B cell (primary cell): ENCODE results near the gene SOX6.

ENCODE experiments used
- EZH2 ChIP-seq: IDR thresholded peaks from 2 replicates; pipeline ENCODE4 v1.6.1; 2012; ENCODE audit warnings: borderline replicate concordance, low read depth, mild to moderate bottlenecking, moderate library complexity, low read length; ENCODE audit not compliant: insufficient read depth, poor library complexity, severe bottlenecking
- TF ChIP-seq, protein P1 (sequence below): fragments of 200-600 bp; IDR thresholded peaks from one replicate; pipeline ENCODE4 v1.8.0; 2022; ENCODE audit warnings: antibody characterized with exemption, mild to moderate bottlenecking

DNA sequence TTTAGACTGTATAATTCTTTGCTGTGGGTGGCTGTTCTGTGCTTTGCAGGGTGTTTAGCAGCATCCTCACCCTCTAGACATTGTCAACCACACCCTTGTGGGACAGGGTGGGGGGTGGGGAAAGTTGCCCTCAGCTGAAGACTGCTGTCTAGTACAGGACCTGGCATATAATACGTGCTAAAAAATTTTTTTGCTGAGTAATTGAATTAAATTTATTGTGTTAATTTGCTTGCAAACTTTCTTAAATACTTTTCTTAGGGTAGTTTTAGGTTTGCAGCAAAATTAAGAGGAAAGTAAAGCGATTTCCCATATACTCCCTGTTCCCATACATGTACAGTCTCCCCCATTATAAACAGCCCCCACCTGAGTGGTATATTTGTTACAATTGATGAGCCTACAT is 268.5 kb downstream of the SOX6 start:
- TF ChIP-seq EZH2 = no peak
- TF ChIP-seq, protein P1, sequence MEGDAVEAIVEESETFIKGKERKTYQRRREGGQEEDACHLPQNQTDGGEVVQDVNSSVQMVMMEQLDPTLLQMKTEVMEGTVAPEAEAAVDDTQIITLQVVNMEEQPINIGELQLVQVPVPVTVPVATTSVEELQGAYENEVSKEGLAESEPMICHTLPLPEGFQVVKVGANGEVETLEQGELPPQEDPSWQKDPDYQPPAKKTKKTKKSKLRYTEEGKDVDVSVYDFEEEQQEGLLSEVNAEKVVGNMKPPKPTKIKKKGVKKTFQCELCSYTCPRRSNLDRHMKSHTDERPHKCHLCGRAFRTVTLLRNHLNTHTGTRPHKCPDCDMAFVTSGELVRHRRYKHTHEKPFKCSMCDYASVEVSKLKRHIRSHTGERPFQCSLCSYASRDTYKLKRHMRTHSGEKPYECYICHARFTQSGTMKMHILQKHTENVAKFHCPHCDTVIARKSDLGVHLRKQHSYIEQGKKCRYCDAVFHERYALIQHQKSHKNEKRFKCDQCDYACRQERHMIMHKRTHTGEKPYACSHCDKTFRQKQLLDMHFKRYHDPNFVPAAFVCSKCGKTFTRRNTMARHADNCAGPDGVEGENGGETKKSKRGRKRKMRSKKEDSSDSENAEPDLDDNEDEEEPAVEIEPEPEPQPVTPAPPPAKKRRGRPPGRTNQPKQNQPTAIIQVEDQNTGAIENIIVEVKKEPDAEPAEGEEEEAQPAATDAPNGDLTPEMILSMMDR = no peak
